Liver (tissue), 9 donors: Measurements from ENCODE around the gene CD200R1. TPM values are rescaled to one million over a fixed set of nuclear protein-coding genes. Genes with fewer than 3 reads are reported as not detected.

Experiments used
- DNase-seq: peaks from one replicate; pipeline ENCODE4 v3.0.0-alpha.2; 2017; ENCODE audit warnings: low spot score
- H3K27ac ChIP-seq, 2 donors: one replicate each; pipeline ENCODE4 v1.7.0; 2013; ENCODE audit warnings: inconsistent platforms in 2 of 2, low read length in 2 of 2, control low read depth in 1 of 2, low read depth in 1 of 2, mild to moderate bottlenecking in 1 of 2
- H3K27me3 ChIP-seq, 4 donors: one replicate each; pipeline versions ENCODE4 v1.6.1 to v1.7.0; 2013; ENCODE audit warnings: low read length in 3 of 4, inconsistent platforms in 1 of 4, mild to moderate bottlenecking in 1 of 4, moderate library complexity in 1 of 4; ENCODE audit not compliant: control insufficient read depth in 4 of 4, insufficient read depth in 4 of 4
- H3K36me3 ChIP-seq, 4 donors: one replicate each; pipeline versions ENCODE4 v1.6.1 to v1.7.0; 2013; ENCODE audit warnings: low read length in 3 of 4, mild to moderate bottlenecking in 3 of 4, low read depth in 1 of 4, moderate library complexity in 1 of 4; ENCODE audit not compliant: control insufficient read depth in 4 of 4, insufficient read depth in 3 of 4
- H3K4me1 ChIP-seq, 4 donors: one replicate each; pipeline versions ENCODE4 v1.6.1 to v1.7.0; 2013; ENCODE audit warnings: low read length in 3 of 4, mild to moderate bottlenecking in 3 of 4, moderate library complexity in 1 of 4; ENCODE audit not compliant: control insufficient read depth in 4 of 4, insufficient read depth in 4 of 4
- H3K4me3 ChIP-seq, 3 donors: one replicate each; pipeline versions ENCODE4 v1.6.1 to v1.7.0; 2013; ENCODE audit warnings: low read length in 3 of 3, control low read depth in 1 of 3, low read depth in 1 of 3, mild to moderate bottlenecking in 1 of 3
- H3K9ac ChIP-seq, 2 donors: one replicate each; pipeline ENCODE4 v1.7.0; 2013; ENCODE audit warnings: low read length in 2 of 2, mild to moderate bottlenecking in 2 of 2, moderate library complexity in 2 of 2, control low read depth in 1 of 2, low read depth in 1 of 2
- H3K9me3 ChIP-seq, 4 donors: one replicate each; pipeline versions ENCODE4 v1.6.1 to v1.7.0; 2013; ENCODE audit warnings: low read length in 3 of 4; ENCODE audit not compliant: control insufficient read depth in 4 of 4
- CTCF ChIP-seq: fragments of 150-350 bp; IDR thresholded peaks from 2 replicates; pipeline ENCODE4 v1.5.1; 2017; ENCODE audit warnings: improper control_type of control experiment, low read depth, low read length; ENCODE audit not compliant: missing input control
- EGR1 ChIP-seq, 2 donors: IDR thresholded peaks; 2 replicates each; pipeline ENCODE4 v1.6.1; 2016 to 2018; ENCODE audit warnings: antibody characterized with exemption in 2 of 2, low read depth in 2 of 2
- FOXA2 ChIP-seq: IDR thresholded peaks from 2 replicates; pipeline ENCODE4 v1.6.1; 2016; ENCODE audit warnings: antibody characterized with exemption
- GABPA ChIP-seq, 2 donors: IDR thresholded peaks in 1 of 2; conservative IDR thresholded peaks in 1 of 2; 2 replicates each; pipeline ENCODE4 v1.6.1; 2016; ENCODE audit warnings: antibody characterized with exemption in 2 of 2, mild to moderate bottlenecking in 1 of 2, moderate library complexity in 1 of 2
- HNF4A ChIP-seq, 2 donors: conservative IDR thresholded peaks; 2 replicates each; pipeline ENCODE4 v1.6.1; 2016; ENCODE audit warnings: antibody characterized with exemption in 2 of 2, mild to moderate bottlenecking in 2 of 2
- HNF4G ChIP-seq: IDR thresholded peaks from 2 replicates; pipeline ENCODE4 v1.6.1; 2016; ENCODE audit warnings: antibody characterized with exemption
- JUND ChIP-seq, 2 donors: IDR thresholded peaks; 2 replicates each; pipeline ENCODE4 v1.6.1; 2016; ENCODE audit warnings: antibody characterized with exemption in 2 of 2
- RAD21 ChIP-seq, 2 donors: IDR thresholded peaks; 2 replicates each; pipeline ENCODE4 v1.6.1; 2016; ENCODE audit warnings: antibody characterized with exemption in 2 of 2, mild to moderate bottlenecking in 2 of 2
- REST ChIP-seq: IDR thresholded peaks from 2 replicates; pipeline ENCODE4 v1.6.1; 2016; ENCODE audit warnings: antibody characterized with exemption, mild to moderate bottlenecking
- RXRA ChIP-seq, 2 donors: IDR thresholded peaks; 2 replicates each; pipeline ENCODE4 v1.6.1; 2017 to 2018; ENCODE audit warnings: antibody characterized with exemption in 2 of 2, mild to moderate bottlenecking in 1 of 2
- SP1 ChIP-seq: IDR thresholded peaks from 2 replicates; pipeline ENCODE4 v1.6.1; 2018; ENCODE audit warnings: antibody characterized with exemption, mild to moderate bottlenecking
- TAF1 ChIP-seq: conservative IDR thresholded peaks from 2 replicates; pipeline ENCODE4 v1.6.1; 2016; ENCODE audit warnings: antibody characterized with exemption, mild to moderate bottlenecking
- YY1 ChIP-seq: IDR thresholded peaks from 2 replicates; pipeline ENCODE4 v1.6.1; 2016; ENCODE audit warnings: antibody characterized with exemption, mild to moderate bottlenecking
- ZBTB33 ChIP-seq: IDR thresholded peaks from 2 replicates; pipeline ENCODE4 v1.6.1; 2016; ENCODE audit warnings: antibody characterized with exemption
- WGBS: extraction: QIAGEN DNeasy Blood & Tissue Kit; methylation state at CpG from one replicate; pipeline ENCODE4 v1.1.7; 2013; 5-methylcytosine and 5-hydroxymethylcytosine counted together
- polyA plus RNA-seq, 2 donors: library from polyadenylated mRNA; stranded (reverse) in 1 of 2; unstranded in 1 of 2; fragments of 200-250 nt in 1 of 2; fragments of >200 nt in 1 of 2; fragmentation: Nextera tagmentation in 1 of 2; extraction: Ambion mirVana in 1 of 2; gene quantifications; one replicate each; pipeline versions ENCODE4 v1.2.1 to v1.2.3, GENCODE V29; 2013 to 2015
- total RNA-seq, 2 donors: library from RNA; depleted of rRNA; stranded (reverse); fragments of >200 nt; gene quantifications; one replicate each; pipeline ENCODE4 v1.2.3, GENCODE V29; 2014
- donor health status: healthy.
- donor health status: healthy.
- donor health status: healthy.
- donor health status: healthy.
- donor health status: healthy.

The CD200R1 gene
- total and polyA plus RNA-seq, 4 donors = 0.40 to 5.4 (median 1.00) TPM

GRCh38 chr3:112965656-112966055 lies 9.2 kb downstream of the CD200R1 start:
- 86% methylated on average over 6 of the region's 6 CpGs for WGBS
- Histone ChIP-seq H3K27me3 (no peaks in the 10 kb centered on the region), H3K4me3 (no peak overlapping the region), H3K9ac (no peak overlapping the region), H3K36me3 (no peaks in the 10 kb centered on the region), H3K4me1 (peaks cover 0 to 3% (median 0%) of the 10 kb centered on the region in 4 donors), H3K27ac (no peak overlapping the region), H3K9me3 (no peaks in the 10 kb centered on the region)
- TF ChIP-seq TAF1 (no peak), ZBTB33 (no peak), HNF4A (conservative IDR thresholded peaks at IDR 0.05) (no peak), RAD21 (IDR thresholded peaks at IDR 0.05) (no peak), RXRA (IDR thresholded peaks at IDR 0.05) (no peak), FOXA2 (no peak)
- no peak for DNase-seq

GRCh38 chr3:112963683-112964082 lies 11.2 kb downstream of the CD200R1 start:
- Histone ChIP-seq H3K27ac (no peak overlapping the region), H3K4me1 (peaks cover 0 to 3% (median 0%) of the 10 kb centered on the region in 4 donors), H3K36me3 (no peaks in the 10 kb centered on the region), H3K27me3 (no peaks in the 10 kb centered on the region), H3K9me3 (no peaks in the 10 kb centered on the region), H3K4me3 (no peak overlapping the region), H3K9ac (no peak overlapping the region)
- no peak for DNase-seq
- TF ChIP-seq TAF1 (no peak), FOXA2 (no peak), REST (no peak), CTCF (no peak), RXRA (IDR thresholded peaks at IDR 0.05) (no peak), SP1 (no peak), YY1 (no peak), EGR1 (IDR thresholded peaks at IDR 0.05; ENCODE audit: low read depth in 2 of 2) (no peak), ZBTB33 (no peak), HNF4G (no peak), RAD21 (IDR thresholded peaks at IDR 0.05) (no peak), JUND (IDR thresholded peaks at IDR 0.05) (no peak), GABPA (IDR thresholded peaks at IDR 0.05 in 1 of 2, conservative IDR thresholded peaks at IDR 0.05 in 1 of 2) (no peak)
